T-cell (primary cell): Measurements from ENCODE around the gene PTPRO. TPM values are rescaled to one million over a fixed set of nuclear protein-coding genes. Genes with fewer than 3 reads are reported as not detected.

Experiments
- ATAC-seq, 4 experiments: fragments of 200-7000 bp in 3 of 4; fragments of 150-1000 bp in 1 of 4; cut with Tn5 transposase; replicated peaks in 1 of 4; 1 replicate in 3 of 4; 2 replicates in 1 of 4; pipeline ENCODE4 v1.10.0; 2021; ENCODE audit warnings: moderate library complexity in 3 of 4, mild to moderate bottlenecking in 2 of 4, moderate number of reproducible peaks in 1 of 4
- CTCF ChIA-PET, 2 donors: fragments of 300-600 bp; sonication (Branson Sonifier 250); formaldehyde crosslinking; loops; one replicate each; lab custom pipeline; 2022; ENCODE audit warnings: antibody characterized with exemption in 2 of 2; lab: Charles Lee
- POLR2A ChIA-PET, 2 donors: fragments of 300-600 bp; sonication (Branson Sonifier 250); formaldehyde crosslinking; loops; one replicate each; lab custom pipeline; 2022; ENCODE audit warnings: antibody characterized with exemption in 2 of 2; lab: Charles Lee
- DNase-seq, 35 experiments: peaks; one replicate each; pipeline versions ENCODE4 v3.0.0 to v3.0.0-alpha.2; 2013 to 2023
- H3K27ac ChIP-seq: one replicate; pipeline ENCODE4 v1.5.1; 2013; ENCODE audit warnings: low read length
- H3K27me3 ChIP-seq, 2 experiments: replicated peaks in 1 of 2; 1 replicate in 1 of 2; 2 replicates in 1 of 2; pipeline versions ENCODE4 v1.6.1 to v1.7.0; 2013; ENCODE audit warnings: low read length in 1 of 2, mixed read lengths in 1 of 2; ENCODE audit not compliant: control insufficient read depth in 2 of 2, insufficient read depth in 2 of 2; ENCODE audit errors: extremely low read depth in 1 of 2
- H3K36me3 ChIP-seq, 2 donors: 1 replicate in 1 of 2; 2 replicates in 1 of 2; pipeline versions ENCODE4 v1.6.1 to v1.7.0; 2013; ENCODE audit warnings: low read length in 1 of 2; ENCODE audit not compliant: control insufficient read depth in 2 of 2, insufficient read depth in 1 of 2; ENCODE audit errors: extremely low read depth in 1 of 2
- H3K4me1 ChIP-seq, 2 experiments: 1 replicate in 1 of 2; 2 replicates in 1 of 2; pipeline versions ENCODE4 v1.6.1 to v1.7.0; 2013; ENCODE audit warnings: low read length in 2 of 2, mixed read lengths in 1 of 2; ENCODE audit not compliant: insufficient read depth in 2 of 2, control insufficient read depth in 1 of 2; ENCODE audit errors: extremely low read depth in 1 of 2
- H3K4me3 ChIP-seq, 2 donors: 1 replicate in 1 of 2; 2 replicates in 1 of 2; pipeline versions ENCODE4 v1.5.1 to v1.7.0; 2013; ENCODE audit warnings: mild to moderate bottlenecking in 2 of 2, low read length in 1 of 2, moderate library complexity in 1 of 2; ENCODE audit not compliant: control insufficient read depth in 1 of 2; ENCODE audit errors: extremely low read depth in 1 of 2
- H3K9me3 ChIP-seq: 2 replicates; pipeline ENCODE4 v1.7.0; 2013
- H3K27ac Mint-ChIP-seq, 2 donors: one replicate each; pipeline ENCODE4 v1.8.0; 2020 to 2021; ENCODE audit warnings: mild to moderate bottlenecking in 2 of 2, mixed read lengths in 2 of 2
- H3K27me3 Mint-ChIP-seq, 2 donors: one replicate each; pipeline ENCODE4 v1.8.0; 2021 to 2022; ENCODE audit warnings: mixed read lengths in 2 of 2
- H3K36me3 Mint-ChIP-seq: one replicate; pipeline ENCODE4 v1.8.0; 2021; ENCODE audit warnings: mixed read lengths
- H3K4me1 Mint-ChIP-seq, 3 donors: one replicate each; pipeline ENCODE4 v1.8.0; 2020 to 2022; ENCODE audit warnings: mixed read lengths in 3 of 3, mild to moderate bottlenecking in 1 of 3
- H3K4me3 Mint-ChIP-seq, 3 donors: one replicate each; pipeline ENCODE4 v1.8.0; 2020 to 2022; ENCODE audit warnings: mild to moderate bottlenecking in 3 of 3, mixed read lengths in 3 of 3, moderate library complexity in 3 of 3
- H3K9me3 Mint-ChIP-seq, 3 donors: one replicate each; pipeline ENCODE4 v1.8.0; 2020 to 2022; ENCODE audit warnings: mixed read lengths in 3 of 3
- WGBS: methylation state at CpG from one replicate; pipeline ENCODE4 v1.1.5; 2013; ENCODE audit warnings: missing lambda C conversion rate; ENCODE audit not compliant: insufficient coverage; 5-methylcytosine and 5-hydroxymethylcytosine counted together
- total RNA-seq, 35 experiments: library from RNA in 6 of 35; stranded (reverse) in 6 of 35; fragments of 120-200 nt in 1 of 35; gene quantifications; one replicate each; pipeline versions ENCODE4 v1.2.1 to v1.2.4 and lab custom pipeline; 2013 to 2026

Gene PTPRO
- total RNA-seq, 5 donors from 2014 or later (not counting 1 experiment from before 2014, with no cell fraction given): 1.1 to 11.5 (median 6.3) TPM

DNA sequence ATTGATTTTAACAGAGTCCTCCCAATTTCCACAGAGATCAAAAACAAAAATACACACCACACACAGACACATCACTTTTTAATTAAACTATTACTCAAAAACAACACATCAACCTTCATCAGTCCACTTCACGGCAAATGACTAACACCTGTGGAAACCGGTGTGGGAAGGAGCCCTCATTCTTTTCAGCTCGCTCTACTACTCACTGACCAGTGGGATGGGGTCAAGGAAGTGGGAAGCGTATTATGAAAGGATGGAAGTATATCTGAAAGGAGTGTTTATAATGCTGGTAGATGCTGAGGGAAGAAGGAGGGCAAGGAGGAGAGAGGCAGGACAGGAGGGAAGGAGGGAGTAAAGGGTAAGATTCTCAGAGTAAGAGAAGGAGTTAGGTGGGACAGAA lies 310.4 kb downstream of the PTPRO start:
- Histone ChIP-seq H3K4me3 (no peak overlapping the region), H3K4me1 (no peaks in the 10 kb centered on the region), H3K9me3 (no peaks in the 10 kb centered on the region), H3K27me3 (no peaks in the 10 kb centered on the region), H3K36me3 (no peaks in the 10 kb centered on the region), H3K27ac (no peak overlapping the region)
- CTCF ChIA-PET: no interaction called here
- 100% methylated on average over 1 of the region's 4 CpGs for WGBS
- no peaks in the 10 kb centered on the region for H3K4me1 Mint-ChIP-seq
- ATAC-seq: no peak
- no peak overlapping the region for H3K27ac Mint-ChIP-seq
- H3K36me3 Mint-ChIP-seq: no peaks in the 10 kb centered on the region
- POLR2A ChIA-PET: no interaction called here
- peaks cover 0 to 3% of the 10 kb centered on the region in 2 donors for H3K27me3 Mint-ChIP-seq
- no peaks in the 10 kb centered on the region for H3K9me3 Mint-ChIP-seq
- no peak for DNase-seq
- no peak overlapping the region for H3K4me3 Mint-ChIP-seq

DNA sequence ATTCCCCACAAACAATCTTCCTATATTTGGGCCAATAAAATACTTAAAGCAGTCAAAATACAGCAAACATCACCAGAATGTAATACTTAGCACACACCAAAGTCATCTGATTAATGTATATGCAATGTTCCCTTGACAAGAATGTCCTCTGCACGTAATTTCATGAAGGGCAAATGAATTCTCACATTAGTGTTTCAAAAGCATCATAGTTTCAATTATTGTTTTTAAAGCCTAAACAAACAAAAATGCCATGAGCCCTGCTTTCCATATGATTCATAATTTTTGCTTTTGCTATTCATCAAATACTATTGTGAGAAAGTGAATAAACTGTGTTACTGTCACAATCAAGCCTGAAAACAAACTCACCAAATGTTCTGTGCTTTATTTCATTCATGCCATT lies 310.9 kb downstream of the PTPRO start:
- Histone ChIP-seq H3K27ac (no peak overlapping the region), H3K27me3 (no peaks in the 10 kb centered on the region), H3K36me3 (no peaks in the 10 kb centered on the region), H3K4me1 (no peaks in the 10 kb centered on the region), H3K9me3 (no peaks in the 10 kb centered on the region), H3K4me3 (no peak overlapping the region)
- Mint-ChIP-seq H3K36me3 (no peaks in the 10 kb centered on the region), H3K4me1 (no peaks in the 10 kb centered on the region), H3K4me3 (no peak overlapping the region), H3K9me3 (no peaks in the 10 kb centered on the region), H3K27me3 (peaks cover 0 to 3% of the 10 kb centered on the region in 2 donors), H3K27ac (no peak overlapping the region)
- POLR2A ChIA-PET: no interaction called here
- ATAC-seq (no peak), DNase-seq (no peak)
- WGBS: 80% methylated on average over 1 of the region's 1 CpG
- CTCF ChIA-PET: no interaction called here

DNA sequence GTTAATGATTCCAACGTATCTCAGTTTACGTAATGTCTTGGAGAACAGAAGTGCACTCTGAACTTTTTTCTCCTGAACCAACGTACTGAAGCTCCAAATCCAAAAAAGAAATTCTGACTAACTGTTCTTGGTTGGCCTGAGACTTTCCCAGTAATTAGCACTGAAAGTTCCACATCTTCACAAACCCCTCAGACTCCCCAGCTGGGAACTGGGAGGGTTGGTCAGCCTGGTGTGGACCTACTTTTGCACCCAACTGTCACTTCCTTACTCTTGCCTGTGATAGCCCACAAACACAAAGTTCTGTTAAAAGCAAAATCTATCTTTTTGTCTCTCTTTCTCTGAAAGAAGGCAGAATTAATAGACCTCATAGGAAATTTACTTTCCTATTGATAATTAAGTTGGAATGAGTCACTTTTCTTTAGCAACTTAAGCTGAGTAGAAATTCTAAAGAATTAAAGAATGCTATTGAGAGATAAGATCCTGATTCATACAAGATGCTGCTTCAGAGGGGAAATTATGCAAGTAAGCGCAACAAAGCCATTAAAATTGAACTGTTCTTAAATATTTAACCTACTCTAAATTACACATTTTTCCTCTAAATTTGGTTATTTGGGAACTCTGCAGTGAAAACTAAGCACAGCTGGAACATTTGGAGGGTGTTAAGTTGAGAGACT lies 311.8 kb downstream of the PTPRO start:
- Mint-ChIP-seq H3K36me3 (no peaks in the 10 kb centered on the region), H3K27ac (no peak overlapping the region), H3K4me1 (no peaks in the 10 kb centered on the region), H3K9me3 (no peaks in the 10 kb centered on the region), H3K27me3 (peaks cover 0 to 3% of the 10 kb centered on the region in 2 donors), H3K4me3 (no peak overlapping the region)
- ChIA-PET CTCF (no interaction called here), POLR2A (no interaction called here)
- H3K27ac ChIP-seq: no peak overlapping the region
- H3K36me3 ChIP-seq: no peaks in the 10 kb centered on the region
- no peaks in the 10 kb centered on the region for H3K9me3 ChIP-seq
- no peak overlapping the region for H3K4me3 ChIP-seq
- no peaks in the 10 kb centered on the region for H3K4me1 ChIP-seq
- no CpG with 5 or more reads among the region's 4 CpGs for whole genome bisulfite sequencing
- no peak for DNase-seq
- ATAC-seq: no peak
- H3K27me3 ChIP-seq: no peaks in the 10 kb centered on the region

DNA sequence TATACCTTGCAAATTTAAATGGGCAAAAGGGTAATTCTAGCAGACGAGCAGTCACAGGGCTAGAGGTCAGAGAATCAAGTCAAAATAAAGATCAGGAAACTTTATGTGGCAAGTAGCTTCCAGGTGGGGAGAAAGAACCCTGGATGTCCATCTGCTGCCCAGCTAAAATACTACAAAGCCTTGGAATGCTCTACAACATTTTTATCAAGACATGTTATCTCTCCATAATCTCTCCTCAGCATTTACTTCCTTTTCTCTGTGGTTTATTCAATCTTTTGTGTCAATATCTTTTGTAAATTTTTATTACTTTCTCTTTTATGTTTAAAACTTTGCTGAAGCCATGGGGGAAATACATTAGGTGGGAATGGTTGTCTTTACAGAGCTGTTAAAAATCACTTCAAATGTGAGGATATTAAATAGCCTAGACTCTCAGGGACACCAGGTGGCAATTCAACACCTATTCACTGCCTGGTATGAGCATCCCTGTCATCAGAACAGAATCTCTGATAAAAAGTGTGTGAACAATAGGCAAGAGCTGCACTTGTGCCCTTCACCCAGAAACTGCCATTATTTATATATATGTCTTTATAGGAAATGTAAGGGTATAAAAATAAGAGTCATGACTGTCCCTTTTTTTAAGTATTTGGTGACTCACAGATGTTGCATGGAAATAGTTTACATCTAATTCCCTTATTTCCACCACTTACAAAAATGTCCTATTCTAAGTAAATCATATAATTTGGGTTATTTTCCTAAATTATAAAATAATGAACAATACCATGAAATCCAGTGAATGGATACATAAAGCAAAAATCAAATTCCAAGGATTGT lies 314.0 kb downstream of the PTPRO start:
- no peaks in the 10 kb centered on the region for H3K27me3 ChIP-seq
- ChIA-PET POLR2A (interaction anchor here in 1 of 2 donors (0.6 kb wide), 1 partner anchor 491 kb away, joined by 4 read pairs; no protein-coding TSS in a partner anchor), CTCF (no interaction called here)
- no peak overlapping the region for H3K27ac ChIP-seq
- DNase-seq (no peak), ATAC-seq (no peak)
- Mint-ChIP-seq H3K36me3 (peaks cover 2% of the 10 kb centered on the region), H3K4me1 (no peaks in the 10 kb centered on the region), H3K27me3 (peaks cover 0 to 5% of the 10 kb centered on the region in 2 donors), H3K27ac (no peak overlapping the region), H3K4me3 (no peak overlapping the region), H3K9me3 (no peaks in the 10 kb centered on the region)
- no peaks in the 10 kb centered on the region for H3K9me3 ChIP-seq
- H3K36me3 ChIP-seq: no peaks in the 10 kb centered on the region
- no CpG with 5 or more reads among the region's 1 CpG for WGBS
- no peak overlapping the region for H3K4me3 ChIP-seq
- no peaks in the 10 kb centered on the region for H3K4me1 ChIP-seq

DNA sequence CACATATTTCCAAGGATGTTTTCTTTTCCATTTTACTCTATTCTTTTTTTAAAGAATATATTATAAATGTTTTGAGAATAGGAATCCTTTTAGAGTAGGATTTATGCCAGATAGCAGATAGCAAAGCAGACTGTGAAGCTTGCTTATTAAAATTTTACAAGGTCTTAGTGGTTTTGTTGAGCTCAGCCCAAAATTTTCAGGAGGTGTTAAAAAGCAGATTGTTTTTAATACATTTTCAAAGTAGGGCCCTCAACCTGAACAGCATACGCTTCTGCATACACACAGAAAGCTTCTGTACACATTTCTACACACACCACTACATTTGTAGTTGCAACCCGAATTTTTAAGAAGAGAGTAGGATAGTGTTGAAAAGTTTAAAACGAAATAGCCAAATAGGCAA lies 315.9 kb downstream of the PTPRO start:
- CTCF ChIA-PET: no interaction called here
- H3K36me3 ChIP-seq: no peaks in the 10 kb centered on the region
- no peak overlapping the region for H3K4me3 ChIP-seq
- H3K9me3 Mint-ChIP-seq: no peaks in the 10 kb centered on the region
- no peak overlapping the region for H3K4me3 Mint-ChIP-seq
- no peaks in the 10 kb centered on the region for H3K27me3 ChIP-seq
- no peaks in the 10 kb centered on the region for H3K9me3 ChIP-seq
- POLR2A ChIA-PET: no interaction called here
- peaks cover 0 to 5% of the 10 kb centered on the region in 2 donors for H3K27me3 Mint-ChIP-seq
- H3K4me1 Mint-ChIP-seq: no peaks in the 10 kb centered on the region
- ATAC-seq (no peak), DNase-seq (no peak)
- peaks cover 2% of the 10 kb centered on the region for H3K36me3 Mint-ChIP-seq
- no peak overlapping the region for H3K27ac ChIP-seq
- WGBS: no CpG with 5 or more reads among the region's 3 CpGs
- H3K27ac Mint-ChIP-seq: no peak overlapping the region
- H3K4me1 ChIP-seq: no peaks in the 10 kb centered on the region

DNA sequence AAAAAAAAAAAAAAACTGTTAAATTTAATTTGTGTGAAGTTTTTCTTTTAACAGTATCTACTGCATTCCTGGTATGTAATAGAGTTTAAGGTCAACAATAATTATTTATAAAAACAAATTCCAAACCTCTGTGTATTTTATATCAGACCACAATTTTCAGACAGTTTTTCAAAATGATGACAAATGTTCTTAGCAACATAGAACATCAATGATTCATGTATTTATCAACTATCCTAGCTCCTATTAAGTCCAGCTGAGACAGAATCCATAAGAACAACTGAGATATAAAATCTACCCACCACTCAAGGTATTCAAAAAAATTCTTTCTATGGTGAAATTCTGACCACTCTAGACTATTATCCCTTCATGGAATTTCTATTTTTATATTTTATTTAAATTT lies 322.4 kb downstream of the PTPRO start:
- H3K4me1 Mint-ChIP-seq: no peaks in the 10 kb centered on the region
- no peak for DNase-seq
- H3K27me3 Mint-ChIP-seq: peaks cover 0 to 2% of the 10 kb centered on the region in 2 donors
- no peak for ATAC-seq
- no peak overlapping the region for H3K4me3 Mint-ChIP-seq
- H3K9me3 Mint-ChIP-seq: no peaks in the 10 kb centered on the region
- CTCF ChIA-PET: interaction anchor here in 1 of 2 donors (0.6 kb wide), 1 partner anchor 18 kb away, joined by 6 read pairs; no protein-coding TSS in a partner anchor
- Histone ChIP-seq H3K9me3 (no peaks in the 10 kb centered on the region), H3K27ac (no peak overlapping the region), H3K27me3 (no peaks in the 10 kb centered on the region), H3K4me1 (no peaks in the 10 kb centered on the region), H3K4me3 (no peak overlapping the region), H3K36me3 (no peaks in the 10 kb centered on the region)
- POLR2A ChIA-PET: no interaction called here
- H3K27ac Mint-ChIP-seq: no peak overlapping the region
- peaks cover 2% of the 10 kb centered on the region for H3K36me3 Mint-ChIP-seq
